ENCODE data around the gene RHOT1. TPM values are rescaled to one million over a fixed set of nuclear protein-coding genes. Genes with fewer than 3 reads are reported as not detected.
"Not testable (repeated sequence)": the region's sequence is repeated elsewhere in the genome, so short reads cannot be mapped to it uniquely, and the experiment has no call there.

The RHOT1 gene
- total RNA-seq, result 64.1 TPM
- long read RNA-seq, transcript RHOT1-201 (19 exons, 3,133 nt), result minor isoform, 7 of 38 reads
- long read RNA-seq, transcript RHOT1-205 (20 exons, 2,516 nt), result major isoform, 11 of 38 reads
- long read RNA-seq, partial matches to known transcripts, result 13 of 38 reads
- long read RNA-seq, other reads (novel, unspliced or antisense), result 6 of 38 reads

DNA sequence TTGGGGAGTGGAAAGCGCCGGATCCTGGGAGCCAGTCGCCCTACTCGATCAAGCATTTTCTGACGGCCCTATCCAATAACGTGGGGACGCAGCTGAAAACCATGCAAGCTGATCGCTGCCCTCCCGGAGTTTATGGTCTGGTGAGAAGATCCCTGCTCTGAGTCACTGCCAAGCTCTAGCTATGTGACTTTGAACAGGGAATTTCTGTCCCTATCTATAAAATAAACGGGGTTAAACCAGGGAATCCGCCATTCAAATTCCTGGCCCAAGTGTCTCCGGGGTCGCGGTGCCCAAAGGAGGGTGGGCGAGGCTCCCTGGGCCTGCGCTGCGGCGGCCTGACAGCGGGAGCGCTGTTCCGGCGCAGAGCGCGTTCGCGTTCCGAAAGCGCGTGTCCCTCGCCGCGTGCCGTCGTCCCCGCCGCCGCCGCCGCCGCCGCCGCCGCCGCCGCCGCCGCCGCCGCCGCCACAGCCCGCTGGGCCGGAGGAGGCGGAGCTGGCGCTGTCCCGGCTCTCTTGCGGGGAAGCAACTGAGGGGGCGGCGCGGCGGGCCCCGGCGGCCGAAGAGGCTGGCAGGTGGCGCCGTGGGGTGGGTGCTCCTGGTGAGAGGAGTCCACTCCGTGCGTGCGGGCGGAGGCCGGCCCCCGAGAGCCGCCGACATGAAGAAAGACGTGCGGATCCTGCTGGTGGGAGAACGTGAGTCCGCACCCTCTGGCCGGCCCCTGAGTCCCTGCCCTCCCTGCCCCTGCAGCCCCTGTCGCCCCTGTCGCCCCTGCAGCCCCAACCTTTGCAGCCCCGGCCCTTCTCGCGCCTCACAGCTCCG, at the start of gene RHOT1:
TSS of gene RHOT1 (plus strand) at position 465 of the 819 bp plus-strand sequence. CDS start at position 656, 191 bp downstream.
- ATAC-seq (peak; percentile 76), DNase-seq (ENCODE audit: missing footprints) (peak; percentile 89)
- intact Hi-C loops (cut with DNase I), result no loop called here

DNA sequence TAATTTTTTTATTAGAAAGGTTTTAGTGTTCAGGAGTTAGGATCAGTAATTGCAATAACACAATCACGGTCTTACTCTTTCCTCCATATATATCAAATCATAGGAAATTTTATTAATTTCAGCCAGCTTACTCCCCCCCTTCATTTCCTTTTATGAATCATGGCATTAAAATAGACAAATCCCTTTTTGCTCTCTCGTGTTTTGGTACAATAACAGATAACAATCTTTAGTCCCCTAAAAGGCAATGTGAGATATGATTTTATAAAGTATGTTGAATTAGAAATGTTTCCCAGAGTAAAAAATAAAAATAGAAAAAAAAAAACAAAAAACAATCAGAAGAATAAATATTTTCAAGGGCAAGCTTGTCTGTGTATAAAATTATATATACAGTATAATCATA, 42.6 kb upstream of the RHOT1 start:
- intact Hi-C loops (cut with DNase I), result no loop called here
- DNase-seq (ENCODE audit: missing footprints), result no peak
- no peak for ATAC-seq

DNA sequence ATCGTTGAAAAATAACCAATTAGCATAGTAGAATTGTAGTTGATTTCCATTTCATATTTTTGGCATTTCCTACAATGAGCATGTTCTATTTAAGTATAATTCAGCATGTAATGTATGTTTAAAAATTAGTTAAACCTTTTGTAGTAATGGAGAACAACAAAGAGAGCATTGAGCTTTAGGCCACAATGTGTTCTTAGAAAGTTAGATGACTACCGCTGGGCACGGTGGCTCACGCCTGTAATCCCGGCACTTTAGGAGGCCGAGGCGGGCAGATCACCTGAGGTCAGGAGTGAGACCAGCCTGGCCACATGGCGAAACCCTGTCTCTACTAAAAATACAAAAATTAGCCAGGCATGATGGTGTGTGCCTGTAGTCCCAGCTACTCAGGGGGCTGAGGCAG, 42.0 kb upstream of the RHOT1 start:
- ATAC-seq; DNase-seq (ENCODE audit: missing footprints); intact Hi-C loops (cut with DNase I): not testable (repeated sequence)

DNA sequence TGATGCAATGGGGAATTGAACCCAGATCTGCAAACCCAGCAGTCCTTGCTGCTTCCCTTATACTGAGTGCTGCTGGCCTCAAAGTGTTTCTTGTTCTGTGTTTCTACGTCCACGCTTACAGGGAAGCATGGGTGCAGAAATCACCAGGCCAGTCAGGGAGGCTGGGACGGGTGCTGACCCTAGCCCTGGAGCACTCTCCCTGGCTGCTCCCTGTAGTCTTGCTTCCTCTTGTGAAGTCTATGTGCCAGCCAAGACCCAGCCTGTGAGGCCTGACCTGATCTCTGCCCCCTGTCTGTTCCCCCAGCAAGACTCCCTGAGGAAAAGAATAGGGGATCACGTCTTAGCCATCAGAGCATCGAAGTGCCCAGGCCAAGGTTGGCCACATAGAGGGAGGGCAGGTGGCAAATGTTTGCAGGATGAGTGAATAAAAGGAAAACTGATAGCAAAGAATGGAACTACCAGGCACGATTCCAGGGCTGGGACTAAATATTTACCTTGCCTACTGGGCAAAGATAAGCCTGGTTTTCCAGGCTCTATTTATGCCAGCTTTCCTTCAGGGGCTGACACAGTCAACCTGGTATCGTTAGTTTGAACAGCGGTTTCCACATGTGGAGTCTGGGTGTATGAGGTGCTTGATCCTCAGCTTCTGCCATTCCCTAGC, 41.2 kb upstream of the RHOT1 start:
- intact Hi-C loops (cut with DNase I), result no loop called here
- DNase-seq (ENCODE audit: missing footprints), result no peak
- peak; percentile 26 for ATAC-seq

DNA sequence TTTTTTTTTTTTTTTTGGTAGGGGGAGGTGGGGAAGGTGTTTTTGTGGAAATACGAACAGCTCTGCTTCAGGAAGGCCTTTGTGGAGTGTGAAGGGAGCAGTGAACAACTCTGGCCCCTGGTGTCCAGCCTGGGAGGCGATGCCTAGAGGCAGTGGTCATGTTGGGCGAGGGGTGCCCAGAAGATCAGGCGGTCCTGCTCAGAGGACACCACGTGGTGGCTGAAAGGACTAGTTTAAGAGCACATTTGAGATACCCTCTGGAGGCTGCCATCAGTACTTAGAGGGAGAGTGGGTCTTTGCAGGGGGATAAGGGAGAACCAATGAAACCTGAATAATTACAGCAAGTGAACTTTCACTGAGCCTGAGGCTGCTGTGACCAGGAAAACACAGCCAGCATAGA, 40.1 kb upstream of the RHOT1 start:
- intact Hi-C loops (cut with DNase I), result no loop called here
- ATAC-seq (no peak), DNase-seq (ENCODE audit: missing footprints) (no peak)

DNA sequence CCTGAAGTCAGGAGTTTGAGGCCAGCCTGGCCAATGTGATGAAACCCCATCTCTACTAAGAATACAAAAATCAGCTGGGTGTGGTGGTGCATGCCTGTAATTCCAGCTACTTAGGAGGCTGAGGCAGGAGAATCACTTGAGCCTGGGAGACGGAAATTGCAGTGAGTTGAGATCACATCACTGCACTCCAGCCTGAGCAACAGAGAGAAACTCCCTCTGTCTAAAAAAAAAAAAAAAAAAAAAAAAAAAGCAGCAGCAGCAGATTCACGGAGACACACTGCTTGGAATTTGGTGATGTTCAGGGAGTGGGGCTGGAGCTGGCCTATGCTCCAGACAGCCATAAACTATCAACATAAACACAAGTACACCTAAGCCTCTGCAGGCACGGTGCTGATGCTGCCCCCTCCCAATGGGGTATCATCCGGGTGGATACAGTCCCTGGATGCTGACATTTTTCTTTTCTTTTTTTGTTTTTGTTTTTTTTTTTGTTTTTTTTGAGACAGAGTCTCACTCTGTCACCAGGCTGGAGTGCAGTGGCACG, 39.6 kb upstream of the RHOT1 start:
- DNase-seq (ENCODE audit: missing footprints) (no peak), ATAC-seq (no peak)
- intact Hi-C loops (cut with DNase I), result no loop called here

DNA sequence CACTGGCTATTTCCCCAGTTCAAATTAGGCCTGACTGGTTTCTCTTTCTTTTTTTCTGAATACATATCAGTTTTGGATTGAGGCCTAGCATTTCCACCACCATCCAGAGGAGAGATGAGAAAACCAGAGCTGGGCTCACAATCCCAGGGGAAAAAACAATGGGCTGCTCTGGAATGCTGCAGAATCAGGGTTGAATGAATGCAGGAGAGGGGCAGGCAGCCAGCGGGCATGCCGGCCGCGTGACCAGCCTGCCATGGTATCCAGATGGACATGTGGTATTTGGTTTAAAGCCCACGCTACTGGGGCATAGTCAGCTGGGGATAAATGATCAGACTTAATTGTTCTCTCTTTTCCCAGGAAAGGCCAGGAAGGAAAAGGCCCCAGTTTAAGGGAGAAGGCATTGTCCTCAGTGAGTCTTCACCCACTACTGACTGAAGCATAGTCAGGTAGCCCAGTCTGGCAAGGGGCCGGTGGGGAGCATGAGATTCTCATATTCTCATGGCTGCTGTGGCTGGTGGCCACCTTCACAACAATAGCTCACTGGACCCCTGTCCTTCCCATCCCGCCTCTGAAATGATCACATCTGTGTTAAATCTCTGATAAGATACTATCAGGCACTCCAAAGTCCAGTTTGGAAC, 38.7 kb upstream of the RHOT1 start:
- ATAC-seq (no peak), DNase-seq (ENCODE audit: missing footprints) (no peak)
- intact Hi-C loops (cut with DNase I), result no loop called here

DNA sequence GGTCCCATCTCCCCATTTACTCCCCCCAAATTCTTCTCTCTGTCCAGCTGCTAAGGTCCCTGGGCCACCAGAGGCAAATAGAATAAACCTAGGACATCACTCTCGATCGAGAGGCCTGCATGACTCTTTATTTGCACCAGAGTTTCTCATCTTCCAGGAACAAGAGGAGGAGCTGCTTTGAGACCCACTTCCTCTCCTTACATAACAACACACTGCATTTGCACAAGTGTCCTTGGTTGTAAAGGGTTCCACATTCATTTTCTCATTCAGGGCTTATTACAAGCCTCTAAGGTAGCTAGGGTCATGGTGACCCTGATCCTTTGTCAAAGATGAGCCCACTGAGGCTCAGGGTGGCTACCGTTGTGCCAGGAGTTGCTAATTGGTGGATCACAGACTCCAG, 38.1 kb upstream of the RHOT1 start:
- intact Hi-C loops (cut with DNase I), result no loop called here
- ATAC-seq, result no peak
- DNase-seq (ENCODE audit: missing footprints), result no peak

DNA sequence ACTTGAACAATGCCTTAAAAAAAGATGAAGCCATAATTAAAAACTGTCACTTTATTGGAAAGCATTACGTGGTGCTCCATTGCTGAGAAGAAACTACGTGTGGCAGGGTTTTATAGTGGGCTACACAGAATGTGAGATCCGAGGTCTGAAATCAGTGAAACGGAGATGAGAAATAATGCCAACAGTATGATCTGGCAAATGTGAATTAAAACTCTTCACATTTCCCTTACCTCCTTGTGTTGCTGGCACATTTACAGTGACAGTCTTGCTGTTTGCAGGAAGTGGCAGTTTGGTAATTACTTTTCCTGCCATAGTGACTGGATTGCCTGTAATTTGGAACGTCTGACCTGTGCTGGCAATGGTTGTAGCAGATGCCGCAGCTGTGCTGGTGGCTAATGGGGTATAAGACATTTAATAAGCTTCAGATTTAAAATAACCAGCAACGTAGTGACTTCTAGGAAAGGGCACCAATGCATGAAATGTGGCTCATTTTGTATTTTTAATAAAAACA, 35.8 kb upstream of the RHOT1 start:
- ATAC-seq; DNase-seq (ENCODE audit: missing footprints); intact Hi-C loops (cut with DNase I): not testable (repeated sequence)

DNA sequence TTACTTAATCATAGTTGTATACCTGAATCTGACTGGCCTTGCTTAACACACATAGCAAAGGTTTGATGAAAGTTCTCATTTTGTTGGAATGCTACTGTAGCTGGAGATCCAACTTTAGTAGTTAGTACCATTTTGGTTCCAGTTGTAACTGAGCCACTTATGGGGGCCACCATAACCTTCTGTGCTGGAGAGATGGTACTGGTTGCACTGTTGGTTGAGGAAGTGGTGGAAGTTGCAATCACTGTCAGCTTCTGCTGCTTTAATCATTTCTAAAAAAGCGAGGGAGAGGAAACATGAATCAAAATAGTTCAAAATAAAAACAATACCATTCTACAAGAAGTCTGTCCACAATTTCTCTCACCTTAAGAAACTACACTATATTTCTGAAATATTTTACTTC, 35.1 kb upstream of the RHOT1 start:
- DNase-seq (ENCODE audit: missing footprints); intact Hi-C loops (cut with DNase I); ATAC-seq: not testable (repeated sequence)

DNA sequence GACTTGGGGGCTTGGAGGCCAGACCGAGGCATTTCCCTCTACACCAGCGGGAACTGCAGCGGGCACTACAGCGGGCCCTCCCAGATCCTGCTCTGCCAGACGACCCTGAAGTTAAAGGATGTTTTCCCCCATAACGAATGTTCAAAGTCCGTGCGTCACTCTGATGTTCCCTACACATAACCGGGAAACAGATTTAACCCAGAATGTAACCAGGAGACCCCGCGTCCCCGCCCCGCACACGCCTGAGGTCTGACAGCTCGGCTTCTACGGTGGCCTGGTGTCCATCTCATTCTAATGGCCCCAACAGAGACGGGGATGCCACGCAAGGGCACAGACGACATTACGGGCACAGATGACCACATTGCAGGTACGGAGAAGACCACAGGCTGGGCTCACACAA, 31.7 kb upstream of the RHOT1 start:
- ATAC-seq, result no peak
- intact Hi-C loops (cut with DNase I), result no loop called here

DNA sequence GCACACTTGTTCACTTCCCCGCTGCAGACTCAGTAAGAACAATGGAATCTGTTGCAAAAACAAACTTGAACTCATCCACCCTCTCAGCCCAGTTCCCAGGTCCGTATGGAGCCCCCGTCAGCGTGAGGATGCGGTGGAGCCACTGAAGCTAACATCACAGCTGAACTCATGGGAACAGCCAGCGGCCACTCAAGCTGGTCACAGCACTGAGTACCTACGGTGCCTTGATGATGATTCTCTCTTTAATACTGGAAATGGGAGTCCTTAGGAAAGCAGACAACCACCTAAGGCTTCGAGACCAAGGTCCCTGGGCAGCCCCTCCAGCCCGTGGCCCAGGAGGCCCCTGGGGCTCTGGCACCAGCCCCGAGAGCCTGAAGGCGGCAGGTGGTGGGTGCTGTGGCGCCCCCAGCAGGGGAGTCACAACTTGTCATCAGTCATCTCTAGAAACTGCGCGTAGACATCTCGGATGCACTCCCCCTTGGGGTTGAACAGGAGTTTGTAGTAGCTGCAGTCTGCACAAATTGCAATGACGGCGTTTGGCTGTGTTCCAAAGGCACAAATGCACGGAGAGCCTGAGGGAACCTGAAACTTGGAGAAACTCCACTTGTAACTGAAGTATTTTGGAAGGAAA, 31.0 kb upstream of the RHOT1 start:
- intact Hi-C loops (cut with DNase I), result no loop called here
- DNase-seq (ENCODE audit: missing footprints) (no peak), ATAC-seq (peak; percentile 42)

More for the DNA sequence above, 31.7 kb upstream of the RHOT1 start:
- no peak for DNase-seq (ENCODE audit: missing footprints)

DNA sequence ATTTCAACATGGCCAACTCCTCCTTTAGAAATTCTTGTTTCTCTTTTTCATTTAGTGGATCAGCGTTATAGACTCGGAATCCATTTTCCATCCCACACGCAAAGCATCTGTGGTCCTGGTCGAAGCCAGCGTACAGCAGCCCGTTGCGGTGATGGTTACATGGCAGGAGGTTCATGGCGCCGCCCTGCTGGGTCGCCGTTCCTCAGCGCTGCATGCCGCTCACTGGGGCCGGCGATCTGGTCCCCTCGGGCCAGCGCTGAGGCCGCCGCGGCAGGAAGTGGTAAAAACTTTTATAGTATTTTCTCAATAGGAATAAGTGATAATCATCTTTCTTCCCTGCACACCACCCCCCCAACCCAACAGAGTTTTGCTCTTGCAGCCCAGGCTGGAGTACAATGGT, 29.9 kb upstream of the RHOT1 start:
- no peak for ATAC-seq
- DNase-seq (ENCODE audit: missing footprints), result no peak
- intact Hi-C loops (cut with DNase I), result no loop called here

DNA sequence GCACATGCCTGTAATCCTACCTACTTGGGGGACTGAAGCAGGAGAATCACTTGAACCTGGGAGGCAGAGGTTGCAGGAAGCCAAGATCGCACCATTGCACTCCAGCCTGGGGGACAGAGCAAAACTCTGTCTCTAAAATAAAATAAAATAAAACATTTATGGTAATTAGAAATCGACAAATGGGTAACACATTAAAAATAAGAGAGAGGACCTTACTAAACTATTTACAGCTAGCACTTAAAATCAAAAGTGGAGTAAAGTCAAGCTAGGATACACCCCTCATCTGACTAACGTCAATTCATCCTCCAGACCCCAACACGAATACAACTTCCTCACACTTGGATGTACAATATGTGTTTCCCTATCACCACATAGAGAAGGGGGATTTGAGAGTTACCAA, 27.8 kb upstream of the RHOT1 start:
- no peak for ATAC-seq

DNA sequence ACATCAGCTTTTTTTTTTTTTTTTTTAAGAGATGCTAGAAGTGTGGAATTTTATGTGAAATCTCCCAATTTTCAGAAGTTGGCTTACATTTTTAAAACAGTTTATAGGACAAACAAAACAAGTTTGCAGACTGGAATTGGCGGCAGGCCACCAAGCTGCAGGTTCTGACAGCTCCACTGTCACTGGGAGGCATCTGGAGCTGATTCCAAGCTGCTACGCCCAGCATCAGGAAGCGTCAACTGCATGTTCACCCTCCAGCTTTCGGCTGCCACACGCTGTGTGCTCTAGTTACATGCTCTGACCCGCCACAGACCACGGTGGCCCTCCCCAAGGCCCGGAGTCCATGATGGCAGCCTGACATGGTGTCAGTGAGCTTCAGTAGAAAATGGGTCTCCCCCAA, 26.8 kb upstream of the RHOT1 start:
- ATAC-seq; intact Hi-C loops (cut with DNase I); DNase-seq (ENCODE audit: missing footprints): not testable (repeated sequence)

More for the DNA sequence above, 27.8 kb upstream of the RHOT1 start:
- no peak for DNase-seq (ENCODE audit: missing footprints)
- intact Hi-C loops (cut with DNase I), result no loop called here

DNA sequence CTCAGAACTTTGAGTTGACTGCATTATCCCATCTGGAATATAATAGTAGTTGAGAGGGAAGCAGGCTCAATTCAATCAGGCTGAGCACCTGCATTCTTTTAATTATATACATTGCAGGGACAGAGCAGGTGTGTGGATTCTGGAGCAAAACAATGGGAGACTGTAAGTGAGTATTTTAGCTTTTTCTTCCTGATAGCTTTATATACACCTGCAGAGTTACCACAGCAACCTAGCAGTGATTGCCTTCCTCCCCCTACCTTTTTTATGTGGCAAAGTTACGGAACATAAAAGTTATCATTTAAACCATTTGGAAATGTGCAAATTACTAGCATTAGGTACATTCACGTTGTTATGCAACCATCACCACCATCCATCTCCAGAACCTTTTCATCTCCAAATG, 25.4 kb upstream of the RHOT1 start:
- intact Hi-C loops (cut with DNase I), result no loop called here
- ATAC-seq (no peak), DNase-seq (ENCODE audit: missing footprints) (no peak)

DNA sequence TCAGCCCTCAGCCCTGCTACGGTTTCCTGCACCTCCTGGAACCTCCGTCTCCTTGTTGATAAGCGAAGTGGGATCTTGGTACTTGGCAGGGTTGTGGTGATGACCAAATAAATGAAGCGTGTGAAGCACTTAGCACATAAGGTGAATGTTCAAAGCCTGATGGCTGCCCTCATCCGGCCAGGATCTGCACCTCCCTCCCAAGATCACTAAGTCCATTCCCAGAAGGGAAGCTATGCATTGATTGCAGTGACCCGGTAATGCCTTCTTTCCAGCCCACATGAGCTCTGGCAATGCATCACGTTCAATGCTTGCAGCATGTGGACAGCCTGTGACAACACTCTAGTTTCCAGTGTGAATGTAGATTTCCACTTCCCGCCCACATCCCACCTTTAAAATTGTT, 24.9 kb upstream of the RHOT1 start:
- intact Hi-C loops (cut with DNase I), result no loop called here
- no peak for ATAC-seq
- DNase-seq (ENCODE audit: missing footprints), result no peak

DNA sequence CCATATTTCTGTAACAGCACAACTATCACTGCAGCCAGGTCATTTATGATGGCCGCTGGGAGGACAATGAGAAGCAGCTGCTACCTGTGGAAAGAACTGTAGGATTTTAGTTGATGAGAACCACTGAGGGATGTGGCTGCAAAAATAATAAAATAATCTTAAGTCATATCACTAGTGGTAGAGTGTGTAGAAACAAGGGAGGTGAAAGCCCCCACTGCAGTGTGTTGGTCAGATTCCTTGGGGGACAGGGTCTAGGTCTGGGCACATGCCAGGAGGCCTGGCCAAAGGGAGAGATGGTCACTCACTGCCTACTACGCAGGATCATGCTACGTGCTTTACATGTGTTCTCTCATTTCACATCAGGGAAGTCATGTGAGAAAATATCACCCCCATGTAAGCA, 24.2 kb upstream of the RHOT1 start:
- DNase-seq (ENCODE audit: missing footprints); ATAC-seq; intact Hi-C loops (cut with DNase I): not testable (repeated sequence)

DNA sequence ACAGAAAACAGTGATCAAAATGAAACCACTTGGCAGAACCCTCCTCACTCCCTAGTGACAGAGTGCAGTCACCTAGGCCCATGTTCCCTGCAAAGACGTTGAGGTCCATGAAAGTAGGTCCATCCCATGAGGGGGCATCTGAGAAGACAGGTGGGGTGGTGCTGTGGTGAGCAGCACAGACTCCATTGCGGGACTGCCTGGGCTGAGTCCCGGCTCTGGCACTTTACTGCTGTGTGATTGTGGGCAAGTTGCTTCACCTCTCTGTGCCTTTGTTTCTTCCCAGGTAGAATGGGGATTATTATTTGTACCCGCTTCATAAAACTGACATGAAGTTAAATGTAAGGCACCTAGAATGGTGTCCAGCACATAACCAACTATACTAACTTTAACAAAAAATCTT, 23.5 kb upstream of the RHOT1 start:
- intact Hi-C loops (cut with DNase I), result no loop called here
- ATAC-seq (no peak), DNase-seq (ENCODE audit: missing footprints) (no peak)
